SK-N-SH treated with all-trans-retinoic acid at 6 μM for 48 hours (cell line): Measurements from ENCODE around the gene PDGFRA.

ENCODE experiments used
- ATAC-seq: fragments of 200-7000 bp; cut with Tn5 transposase; 3 replicates; pipeline ENCODE4 v1.9.1; 2020; ENCODE audit warnings: mild to moderate bottlenecking, moderate library complexity
- ARNTL ChIP-seq: fragments of 450-650 bp; formaldehyde crosslinking; IDR thresholded peaks from 2 replicates; pipeline ENCODE4 v1.5.0; 2020; ENCODE audit warnings: low read depth, mild to moderate bottlenecking, moderate library complexity, borderline replicate concordance
- BACH2 ChIP-seq: fragments of 250-450 bp; sonication (Bioruptor Pico); IDR thresholded peaks from 2 replicates; pipeline ENCODE4 v1.9.0; 2021; ENCODE audit warnings: mild to moderate bottlenecking, borderline replicate concordance
- CREB5 ChIP-seq: fragments of 250-450 bp; sonication (Bioruptor Pico); IDR thresholded peaks from 2 replicates; pipeline ENCODE4 v1.5.1; 2020; ENCODE audit warnings: low read depth, mild to moderate bottlenecking, moderate library complexity
- CSDC2 ChIP-seq: fragments of 250-450 bp; sonication (Bioruptor Pico); IDR thresholded peaks from 2 replicates; pipeline ENCODE4 v1.5.0; 2020; ENCODE audit warnings: mild to moderate bottlenecking, moderate library complexity
- CSRNP3 ChIP-seq: fragments of 250-450 bp; sonication (Bioruptor Pico); IDR thresholded peaks from 2 replicates; pipeline ENCODE4 v1.5.1; 2021; ENCODE audit warnings: mild to moderate bottlenecking, moderate library complexity
- ESRRG ChIP-seq: fragments of 250-450 bp; sonication (Bioruptor Pico); IDR thresholded peaks from 2 replicates; pipeline ENCODE4 v1.6.1; 2021; ENCODE audit warnings: mild to moderate bottlenecking
- GLIS3 ChIP-seq: fragments of 250-450 bp; sonication (Bioruptor Pico); IDR thresholded peaks from 2 replicates; pipeline ENCODE4 v1.5.0; 2020; ENCODE audit warnings: mild to moderate bottlenecking, moderate library complexity
- ISL1 ChIP-seq: fragments of 250-450 bp; sonication (Bioruptor Pico); IDR thresholded peaks from 2 replicates; pipeline ENCODE4 v2.1.2; 2022; ENCODE audit warnings: mild to moderate bottlenecking, moderate library complexity
- OSR1 ChIP-seq: fragments of 250-450 bp; sonication (Bioruptor Pico); IDR thresholded peaks from 2 replicates; pipeline ENCODE4 v1.8.0; 2022; ENCODE audit warnings: moderate library complexity, mild to moderate bottlenecking, inconsistent platforms
- PATZ1 ChIP-seq: fragments of 250-450 bp; sonication (Bioruptor Pico); IDR thresholded peaks from 2 replicates; pipeline ENCODE4 v1.8.0; 2020; ENCODE audit warnings: mild to moderate bottlenecking, moderate library complexity, borderline replicate concordance
- POU6F1 ChIP-seq: fragments of 250-450 bp; sonication (Bioruptor Pico); IDR thresholded peaks from 2 replicates; pipeline ENCODE4 v1.8.0; 2021; ENCODE audit warnings: low read depth, mild to moderate bottlenecking, moderate library complexity, borderline replicate concordance
- PPARA ChIP-seq: fragments of 250-450 bp; sonication (Bioruptor Pico); IDR thresholded peaks from 2 replicates; pipeline ENCODE4 v1.5.0; 2020; ENCODE audit warnings: mild to moderate bottlenecking, borderline replicate concordance
- RARB ChIP-seq: fragments of 250-450 bp; sonication (Bioruptor Pico); IDR thresholded peaks from 2 replicates; pipeline ENCODE4 v1.8.0; 2021; ENCODE audit warnings: mild to moderate bottlenecking, moderate library complexity
- SNAI2 ChIP-seq: fragments of 250-450 bp; sonication (Bioruptor Pico); IDR thresholded peaks from 2 replicates; pipeline ENCODE4 v1.5.0; 2020; ENCODE audit warnings: mild to moderate bottlenecking, moderate library complexity
- TCF4 ChIP-seq: fragments of 250-450 bp; sonication (Bioruptor Pico); IDR thresholded peaks from 2 replicates; pipeline ENCODE4 v1.8.0; 2021; ENCODE audit warnings: mild to moderate bottlenecking, moderate library complexity, borderline replicate concordance
- TOX ChIP-seq: fragments of 250-450 bp; sonication (Bioruptor Pico); IDR thresholded peaks from 2 replicates; pipeline ENCODE4 v1.8.0; 2021; ENCODE audit warnings: mild to moderate bottlenecking, moderate library complexity, borderline replicate concordance
- TSHZ2 ChIP-seq: fragments of 250-450 bp; sonication (Bioruptor Pico); IDR thresholded peaks from 2 replicates; pipeline ENCODE4 v1.5.0; 2020; ENCODE audit warnings: mild to moderate bottlenecking, moderate library complexity
- ZC3H10 ChIP-seq: fragments of 250-450 bp; sonication (Bioruptor Pico); IDR thresholded peaks from 2 replicates; pipeline ENCODE4 v1.5.1; 2021; ENCODE audit warnings: mild to moderate bottlenecking, moderate library complexity
- ZFP3 ChIP-seq: fragments of 250-450 bp; sonication (Bioruptor Pico); IDR thresholded peaks from 2 replicates; pipeline ENCODE4 v1.5.0; 2020; ENCODE audit warnings: mild to moderate bottlenecking, moderate library complexity
- ZFP30 ChIP-seq: fragments of 450-650 bp; formaldehyde crosslinking; IDR thresholded peaks from 2 replicates; pipeline ENCODE4 v1.5.0; 2022; ENCODE audit warnings: mild to moderate bottlenecking, moderate library complexity
- ZNF565 ChIP-seq: fragments of 450-650 bp; formaldehyde crosslinking; conservative IDR thresholded peaks from 2 replicates; pipeline ENCODE4 v1.5.0; 2020; ENCODE audit warnings: low read depth, mild to moderate bottlenecking, moderate library complexity
- ZNF70 ChIP-seq: fragments of 450-650 bp; formaldehyde crosslinking; IDR thresholded peaks from 2 replicates; pipeline ENCODE4 v1.5.0; 2020; ENCODE audit warnings: mild to moderate bottlenecking, moderate library complexity

PDGFRA gene

GRCh38 chr4:54277691-54278090 lies 48.6 kb downstream of the PDGFRA start:
- peak; percentile 54 for ATAC-seq

GRCh38 chr4:54278216-54278615 lies 49.1 kb downstream of the PDGFRA start:
- ATAC-seq: no peak
- TF ChIP-seq GLIS3: no peak
- no peak for TF ChIP-seq TSHZ2 (CRISPR knock-in tag)
- no peak for TF ChIP-seq ZFP30 (CRISPR knock-in tag)
- no peak for TF ChIP-seq CSRNP3
- no peak for TF ChIP-seq CSDC2 (CRISPR knock-in tag)
- TF ChIP-seq SNAI2 (CRISPR knock-in tag): no peak
- no peak for TF ChIP-seq TOX (CRISPR knock-in tag)
- no peak for TF ChIP-seq ZNF70 (CRISPR knock-in tag)
- no peak for TF ChIP-seq PPARA (CRISPR knock-in tag)

More at GRCh38 chr4:54277691-54278090, 48.6 kb downstream of the PDGFRA start:
- TF ChIP-seq GLIS3 (no peak), ZNF70 (CRISPR knock-in tag) (no peak), ARNTL (CRISPR knock-in tag) (no peak), SNAI2 (CRISPR knock-in tag) (no peak), ZFP3 (CRISPR knock-in tag) (no peak), OSR1 (CRISPR knock-in tag) (no peak), PATZ1 (CRISPR knock-in tag) (no peak), ZNF565 (no peak), TCF4 (no peak), ZC3H10 (no peak), POU6F1 (no peak), ESRRG (CRISPR knock-in tag) (no peak), RARB (no peak), BACH2 (CRISPR knock-in tag) (no peak), CREB5 (CRISPR knock-in tag) (no peak)

- TF ChIP-seq ISL1 (CRISPR knock-in tag) (peak; percentile 16; the same call in 1 of the 2 replicates), POU6F1 (no peak)
- ATAC-seq: peak; percentile 92
Measured at GRCh38 chr4:54281054-54281766, 52.1 kb downstream of the PDGFRA start.
